HG02798 (cell line): ENCODE results near the gene FAM8A1.

Experiments used
- ATAC-seq: cut with Tn5 transposase; IDR thresholded peaks from one replicate; pipeline ENCODE4 v1.9.1; 2021; ENCODE audit warnings: mild to moderate bottlenecking; ENCODE audit not compliant: unreplicated experiment, poor library complexity

The FAM8A1 gene

DNA sequence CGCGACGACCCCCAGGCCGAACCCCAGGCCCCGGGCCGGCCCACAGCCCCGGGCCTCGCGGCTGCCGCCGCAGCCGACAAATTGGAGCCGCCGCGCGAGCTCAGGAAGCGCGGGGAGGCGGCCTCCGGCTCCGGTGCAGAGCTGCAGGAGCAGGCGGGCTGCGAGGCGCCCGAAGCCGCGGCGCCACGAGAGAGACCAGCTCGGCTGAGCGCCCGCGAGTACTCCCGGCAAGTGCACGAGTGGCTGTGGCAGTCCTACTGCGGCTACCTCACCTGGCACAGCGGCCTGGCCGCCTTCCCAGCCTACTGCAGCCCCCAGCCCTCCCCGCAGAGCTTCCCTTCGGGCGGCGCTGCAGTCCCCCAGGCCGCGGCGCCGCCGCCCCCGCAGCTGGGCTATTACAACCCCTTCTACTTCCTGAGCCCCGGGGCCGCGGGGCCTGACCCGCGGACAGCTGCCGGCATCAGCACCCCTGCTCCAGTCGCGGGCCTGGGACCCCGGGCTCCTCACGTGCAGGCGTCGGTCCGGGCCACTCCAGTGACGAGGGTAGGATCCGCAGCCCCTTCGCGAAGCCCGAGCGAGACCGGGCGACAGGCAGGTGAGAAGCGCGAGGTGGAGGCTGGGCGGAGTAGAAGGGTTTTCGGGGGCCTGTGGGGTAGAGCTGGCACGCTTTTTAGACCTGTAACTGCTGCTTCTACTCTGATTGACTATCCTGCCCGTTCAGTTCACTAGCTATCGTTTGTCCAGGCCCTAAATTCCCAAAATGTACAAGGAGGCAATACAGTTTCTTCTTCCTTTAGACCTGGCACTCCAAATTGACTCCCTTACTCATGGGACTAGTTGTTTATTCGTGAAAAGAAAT lies 654 bp downstream of the FAM8A1 start:
- peak; percentile 58 for ATAC-seq

DNA sequence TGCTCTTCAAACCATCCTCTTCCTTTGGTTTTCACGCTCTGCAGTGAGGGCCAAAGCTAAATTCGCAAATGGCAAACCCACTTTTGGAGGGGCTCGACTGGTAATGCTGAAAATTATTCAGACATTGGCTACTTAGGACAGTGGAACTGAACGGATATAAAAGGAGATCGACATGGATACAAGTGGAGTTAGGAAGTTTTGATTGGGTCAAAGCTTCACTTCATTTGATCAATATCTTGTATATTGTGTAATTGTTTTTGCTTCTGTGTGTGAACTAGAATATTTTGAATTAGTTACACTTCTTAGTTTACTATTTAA lies 1.2 kb downstream of the FAM8A1 start:
- ATAC-seq: no peak

DNA sequence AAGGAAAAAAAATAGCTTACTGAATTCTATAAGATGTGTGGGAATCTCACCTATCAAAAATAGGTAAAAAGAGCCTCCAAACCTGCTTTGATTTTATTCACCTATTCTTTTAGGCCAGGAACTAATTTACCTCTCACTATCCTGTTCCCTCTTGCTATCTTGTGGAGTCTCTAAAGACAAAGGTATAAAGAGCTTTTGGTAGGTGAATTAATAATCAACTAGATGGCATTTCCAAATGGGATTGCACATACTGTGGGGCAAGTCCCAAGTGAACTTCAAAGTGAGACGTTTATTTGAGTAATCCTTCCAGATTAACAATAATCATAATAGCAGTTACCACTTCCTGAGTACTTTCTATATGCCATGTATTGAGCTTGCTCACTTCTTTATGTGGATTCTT lies 2.8 kb downstream of the FAM8A1 start:
- ATAC-seq: no peak

DNA sequence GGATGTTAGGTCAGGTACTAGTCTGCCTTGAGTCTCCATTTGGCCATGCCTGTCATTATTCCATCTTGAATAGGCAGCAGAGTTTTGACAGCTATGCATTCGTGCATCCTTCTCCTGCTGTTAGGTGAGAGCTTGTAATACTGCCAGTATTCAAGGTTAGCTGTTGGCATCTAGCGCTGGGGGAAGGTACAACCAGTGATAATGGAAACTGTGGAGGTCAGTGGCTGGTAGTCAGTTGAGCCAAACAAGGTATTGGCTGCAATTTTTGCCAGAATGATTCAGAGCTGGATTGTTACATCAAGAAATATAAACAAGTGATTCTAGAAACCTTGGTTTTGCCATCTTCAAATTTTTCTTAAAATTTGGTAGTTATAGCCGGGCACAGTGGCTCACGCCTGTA lies 6.5 kb downstream of the FAM8A1 start:
- ATAC-seq: no peak

DNA sequence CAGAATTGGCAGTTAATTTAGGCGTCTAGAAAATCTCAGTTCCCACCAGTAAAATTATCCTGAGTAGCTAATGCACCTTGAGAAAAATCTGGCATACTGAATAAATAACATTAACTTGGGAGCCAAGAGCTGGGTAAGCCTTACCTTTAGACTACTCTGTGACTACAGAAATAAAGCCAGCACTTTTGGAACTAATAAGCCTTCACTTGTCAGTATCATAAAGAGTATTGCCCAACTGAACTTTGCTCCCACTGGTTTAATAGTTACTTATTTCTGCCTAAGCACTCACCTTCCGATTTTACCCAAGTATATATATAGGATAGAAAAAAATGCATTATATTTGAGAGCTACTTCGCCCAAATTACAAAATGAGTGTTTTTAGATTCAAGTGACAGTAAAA lies 10.7 kb downstream of the FAM8A1 start:
- ATAC-seq: no peak

DNA sequence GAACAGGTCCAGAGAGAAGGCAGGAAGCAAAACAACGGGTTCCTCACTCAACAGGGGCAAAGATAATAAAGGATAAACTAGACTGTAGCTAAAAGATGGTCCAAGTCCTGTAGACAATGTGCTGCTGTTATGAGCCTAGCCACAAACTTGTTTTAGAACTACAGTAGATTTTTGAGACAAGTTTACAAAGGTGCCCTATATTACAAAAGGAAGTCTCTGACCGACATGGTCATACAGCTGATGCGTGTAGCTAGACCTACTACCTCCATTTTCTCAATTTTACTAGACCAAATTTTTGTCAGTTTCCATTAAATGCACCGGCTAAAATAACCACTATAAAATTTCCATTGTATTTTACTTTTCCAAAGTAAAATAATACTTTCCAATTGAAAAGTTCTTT lies 11.9 kb downstream of the FAM8A1 start:
- ATAC-seq: no peak

DNA sequence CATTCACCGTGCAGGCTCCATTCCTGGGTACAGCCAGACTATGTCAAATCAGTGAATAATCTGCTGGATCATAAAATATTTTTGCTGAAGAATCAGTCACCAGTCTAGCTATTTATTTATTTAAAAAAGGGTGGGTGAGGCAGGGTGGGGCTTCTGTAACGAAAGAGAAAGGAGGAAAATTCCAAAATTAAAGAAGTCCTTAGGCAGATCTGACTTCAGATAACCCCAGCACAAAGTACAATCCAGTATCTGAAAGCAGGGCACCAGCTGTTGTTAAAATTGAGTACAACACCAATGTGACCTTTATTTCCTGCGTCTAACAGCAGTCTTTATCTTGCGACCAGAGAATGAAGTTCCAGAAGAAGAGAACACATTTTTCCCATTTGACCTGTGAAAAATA lies 15.7 kb downstream of the FAM8A1 start:
- no peak for ATAC-seq

DNA sequence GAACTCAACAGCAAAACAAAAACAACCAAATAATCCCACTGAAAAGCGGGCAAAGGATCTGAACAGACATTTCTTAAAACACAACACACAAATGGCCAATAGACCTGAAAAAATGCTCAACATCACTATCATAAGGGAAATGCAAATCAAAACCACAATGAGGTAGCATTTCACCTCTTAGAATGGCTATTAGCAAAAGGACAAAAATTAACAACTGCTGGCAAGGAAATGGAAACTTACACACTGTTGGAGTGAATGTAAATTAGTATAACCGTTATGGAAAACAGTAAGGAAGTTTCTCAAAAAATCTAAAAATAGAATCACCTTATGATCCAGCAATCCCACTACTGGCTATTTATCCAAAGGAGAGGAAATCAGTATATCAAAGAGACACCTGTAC lies 20.9 kb downstream of the FAM8A1 start:
- peak; percentile 81 for ATAC-seq

DNA sequence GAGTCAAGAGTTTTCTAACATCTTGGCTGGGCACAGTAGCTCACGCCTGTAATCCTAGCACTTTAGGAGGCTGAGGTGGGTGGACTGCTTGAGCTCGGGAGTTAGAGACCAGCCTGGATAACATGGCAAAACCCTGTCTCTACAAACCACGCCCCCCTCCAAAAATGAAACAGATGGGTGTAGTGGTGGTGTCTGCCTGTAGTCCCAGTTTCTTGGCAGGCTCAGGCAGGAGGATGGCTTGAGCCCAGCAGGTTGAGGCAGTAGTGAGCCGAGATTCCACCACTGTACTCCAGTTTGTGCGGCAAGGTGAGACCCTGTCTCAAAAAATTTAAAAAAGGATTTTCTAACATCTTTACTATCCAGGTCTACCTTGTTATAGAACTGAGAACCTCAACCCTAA lies 22.0 kb downstream of the FAM8A1 start:
- no peak for ATAC-seq

DNA sequence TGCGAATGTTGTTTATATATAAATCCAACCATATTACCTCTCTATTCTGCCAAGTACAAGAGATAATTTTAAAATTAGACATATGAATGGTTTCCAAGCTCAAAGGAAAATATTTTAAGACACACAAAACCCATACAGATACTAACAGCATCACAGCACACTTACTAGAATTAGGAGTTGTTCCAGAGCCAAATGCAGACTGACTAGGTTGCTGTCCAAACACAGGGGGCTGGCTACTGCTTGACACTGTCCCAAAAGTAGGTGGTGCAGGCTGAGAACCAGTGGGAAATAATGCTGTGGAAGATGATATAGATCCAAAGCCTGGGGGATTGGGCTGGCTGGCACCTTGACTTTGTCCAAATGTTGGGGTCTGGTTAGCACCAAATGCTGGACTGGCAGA lies 24.3 kb downstream of the FAM8A1 start:
- no peak for ATAC-seq

DNA sequence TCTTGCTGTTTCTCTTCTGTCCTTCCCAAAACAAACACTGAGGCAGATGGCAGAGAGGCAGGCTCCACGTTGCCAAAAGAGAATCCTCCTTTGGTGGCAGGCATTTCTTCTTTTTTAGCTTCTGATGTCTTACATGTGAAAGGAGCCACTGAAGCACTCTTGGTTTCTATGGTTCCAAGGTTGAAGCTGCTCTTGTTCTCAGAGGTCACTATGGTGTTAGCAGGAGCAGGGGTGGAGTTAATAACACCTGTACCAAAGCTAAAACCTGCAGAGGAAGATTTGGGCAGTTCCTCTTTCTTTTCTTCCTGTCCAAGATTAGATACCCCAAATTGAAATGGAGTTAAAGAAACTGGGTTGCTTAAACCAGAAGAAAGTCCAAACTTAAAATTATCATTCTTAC lies 28.8 kb downstream of the FAM8A1 start:
- ATAC-seq: peak; percentile 85

DNA sequence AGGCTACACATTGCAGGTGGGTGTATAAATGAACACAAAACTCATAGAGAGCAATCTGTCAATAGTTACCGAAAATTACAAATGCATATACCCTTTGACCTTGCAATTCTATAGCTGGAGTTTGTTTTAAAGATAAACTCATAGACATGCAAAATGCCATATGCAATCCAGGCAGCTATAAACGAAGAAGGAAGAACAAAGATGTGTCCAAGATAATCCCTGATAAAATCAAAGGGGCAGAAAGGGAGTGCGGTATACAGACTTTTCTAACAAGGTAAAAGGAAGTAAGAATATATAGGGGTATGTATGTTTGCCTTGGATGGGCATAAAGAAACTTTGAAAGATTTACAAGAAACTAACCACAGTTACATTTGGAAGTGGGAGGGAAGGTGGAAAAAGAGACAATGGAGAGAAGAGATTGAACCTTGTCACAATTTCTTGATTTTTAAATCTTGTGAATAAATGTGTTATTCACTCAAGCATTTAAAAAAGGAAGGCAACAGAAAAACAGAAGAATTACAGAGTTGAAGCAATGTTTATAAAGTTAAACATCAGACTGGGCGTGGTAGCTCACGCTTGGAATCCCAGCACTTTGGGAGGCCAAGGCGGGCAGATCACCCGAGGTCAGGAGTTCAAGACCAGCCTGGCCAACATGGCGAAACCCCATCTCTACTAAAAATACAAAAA lies 29.9 kb downstream of the FAM8A1 start:
- no peak for ATAC-seq

DNA sequence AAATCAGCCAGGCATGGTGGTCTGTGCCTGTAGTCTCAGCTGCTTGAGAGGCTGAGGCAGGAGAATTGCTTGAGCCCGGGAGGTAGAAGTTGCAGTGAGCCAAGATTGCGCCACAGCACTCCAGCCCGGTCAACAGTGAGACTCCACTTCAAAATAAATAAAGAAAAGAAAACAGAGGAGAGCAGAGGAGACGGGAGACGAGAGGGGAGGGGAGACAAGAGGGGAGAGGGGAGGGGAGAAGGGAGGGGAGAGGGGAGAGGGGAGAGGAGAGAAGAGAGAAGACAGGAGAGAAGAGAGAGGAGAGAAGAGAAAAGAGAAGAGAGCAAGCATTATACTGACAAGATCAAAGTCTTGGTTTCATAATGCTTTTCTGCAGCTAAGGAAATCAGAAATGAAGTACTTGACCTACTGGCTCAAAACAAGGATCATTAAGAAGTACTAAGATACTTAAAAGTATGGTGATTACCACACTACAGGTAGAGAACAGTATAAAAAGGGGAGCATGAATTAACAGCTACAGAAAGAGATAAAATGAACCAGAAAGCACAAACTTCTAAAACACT lies 30.5 kb downstream of the FAM8A1 start:
- no peak for ATAC-seq

DNA sequence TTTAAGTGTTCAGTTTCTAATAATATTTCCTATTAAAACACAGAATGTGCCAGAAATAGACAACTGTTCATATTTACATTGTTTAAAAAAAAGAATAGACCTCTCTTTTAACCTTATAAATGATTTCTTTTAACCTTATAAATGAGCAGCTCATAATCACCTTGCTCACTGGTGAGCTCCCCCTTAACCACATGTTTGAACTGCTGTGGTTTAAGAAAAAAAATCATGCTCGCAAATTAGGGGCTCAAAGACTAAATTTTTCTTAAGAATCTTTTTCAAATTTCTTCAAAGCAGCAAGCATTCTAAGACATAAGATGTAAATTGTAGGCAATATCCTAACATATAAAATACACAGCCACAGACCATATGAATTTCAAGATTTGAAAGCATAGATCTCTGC lies 32.8 kb downstream of the FAM8A1 start:
- ATAC-seq: no peak

DNA sequence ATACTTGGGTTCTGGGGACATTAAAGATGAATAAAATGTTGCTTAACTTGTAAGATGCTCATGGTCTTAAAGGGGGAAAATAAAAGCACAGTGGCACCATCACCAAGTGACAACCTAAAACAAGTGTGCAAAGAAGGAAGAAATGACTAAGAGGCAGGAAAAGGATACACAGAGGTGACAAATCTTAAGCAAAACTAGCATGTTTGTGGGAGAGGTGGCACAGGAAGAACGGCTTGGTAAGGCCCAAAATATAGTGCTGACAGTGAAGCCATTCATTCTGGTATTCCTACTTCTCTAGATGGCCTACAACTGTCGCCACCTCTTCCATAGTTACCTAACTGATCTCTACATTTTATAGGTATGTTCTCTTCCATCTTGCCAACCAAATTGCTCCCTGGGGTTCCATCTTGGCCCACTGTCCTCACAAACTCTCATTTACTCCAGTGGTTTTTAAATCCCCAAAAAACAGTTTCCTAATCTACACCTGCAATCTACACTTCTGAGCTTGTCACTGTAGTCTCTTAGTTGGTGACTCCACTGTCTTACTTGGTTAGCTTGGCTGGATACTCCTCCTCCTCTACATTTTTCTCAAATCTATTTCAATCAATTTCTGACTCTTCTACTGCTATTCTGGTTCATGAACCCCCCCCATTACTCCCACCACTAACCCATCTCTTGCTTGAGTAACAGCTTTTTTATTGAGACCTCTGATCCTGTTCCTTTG lies 33.5 kb downstream of the FAM8A1 start:
- no peak for ATAC-seq

DNA sequence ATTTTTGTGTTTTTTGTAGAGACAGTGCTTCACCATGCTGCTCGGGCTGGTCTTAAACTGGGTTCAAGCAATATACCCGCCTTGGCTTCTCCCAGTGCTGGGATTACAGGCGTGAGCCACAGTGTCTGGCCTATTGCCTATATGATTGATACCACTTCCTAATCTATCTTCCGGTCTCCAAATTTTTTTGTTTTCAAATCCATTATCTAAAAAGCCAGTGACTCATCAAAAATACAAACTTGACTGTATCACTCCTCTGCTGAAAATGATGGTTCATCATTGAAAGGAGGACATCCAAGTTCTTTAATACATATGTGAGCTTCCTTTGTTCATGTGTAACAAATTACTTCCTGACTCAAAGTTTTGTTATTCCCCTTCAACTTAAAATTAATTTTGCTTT lies 35.5 kb downstream of the FAM8A1 start:
- ATAC-seq: no peak

DNA sequence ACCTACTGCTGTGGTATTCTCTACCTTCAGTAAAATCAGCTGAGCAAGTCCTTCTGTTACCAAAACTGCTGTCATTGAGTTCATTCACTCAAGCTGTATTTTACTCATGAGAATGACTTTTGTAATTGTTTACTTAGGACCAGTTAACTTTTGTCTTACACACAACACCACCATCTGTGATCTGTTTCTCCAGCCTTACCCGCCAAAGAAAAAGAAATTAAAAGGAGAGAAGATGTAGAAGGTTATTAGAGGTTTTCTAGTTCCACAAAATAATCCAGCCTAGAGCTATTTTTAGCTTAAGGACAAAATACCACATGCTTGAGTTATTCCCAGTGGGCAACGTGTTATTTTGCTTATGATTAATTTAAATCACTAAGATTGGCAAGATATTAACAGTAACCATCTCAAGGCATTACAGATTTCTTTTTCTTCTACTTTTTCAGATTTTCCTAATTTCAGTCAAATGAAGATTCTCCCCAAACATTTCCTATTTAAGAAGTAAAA lies 38.2 kb downstream of the FAM8A1 start:
- ATAC-seq: no peak

DNA sequence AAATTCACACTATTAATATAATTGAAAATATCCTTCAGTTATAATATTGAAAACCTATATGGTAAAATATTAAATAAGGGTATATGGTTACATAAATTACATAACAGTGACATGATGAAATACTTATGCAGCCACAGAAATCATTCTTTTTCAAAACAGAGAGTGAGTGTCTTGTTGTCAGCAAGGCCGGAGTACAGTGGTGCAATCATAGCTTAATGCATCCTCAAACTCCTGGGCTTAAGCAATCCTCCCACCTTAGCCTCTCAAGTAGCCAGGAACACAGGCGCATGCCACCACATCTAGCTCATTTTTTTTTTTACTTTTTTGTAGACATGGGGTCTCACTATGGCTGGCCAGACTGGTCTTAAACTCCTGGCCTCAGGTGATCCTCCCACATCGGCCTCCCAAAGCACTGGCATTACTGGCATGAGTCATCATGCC lies 40.4 kb downstream of the FAM8A1 start:
- no peak for ATAC-seq

DNA sequence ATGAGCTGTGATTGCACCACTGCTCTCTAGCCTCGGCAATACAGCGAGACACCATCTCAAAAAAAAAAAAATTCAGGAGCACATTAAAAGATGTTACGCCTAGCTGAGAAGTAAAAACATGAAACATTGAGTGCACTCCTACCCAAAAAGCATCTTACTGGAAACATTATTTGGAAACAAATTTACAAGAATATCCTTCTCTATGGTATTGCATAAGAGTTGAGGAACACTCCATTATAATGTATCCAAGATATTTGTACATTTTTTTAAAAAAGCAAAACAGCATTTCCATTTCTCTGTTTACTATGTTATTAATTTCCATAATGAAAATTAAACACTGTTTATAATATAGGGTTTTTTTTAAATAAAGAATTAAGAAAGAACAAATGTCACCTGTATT lies 48.6 kb downstream of the FAM8A1 start:
- ATAC-seq: no peak

DNA sequence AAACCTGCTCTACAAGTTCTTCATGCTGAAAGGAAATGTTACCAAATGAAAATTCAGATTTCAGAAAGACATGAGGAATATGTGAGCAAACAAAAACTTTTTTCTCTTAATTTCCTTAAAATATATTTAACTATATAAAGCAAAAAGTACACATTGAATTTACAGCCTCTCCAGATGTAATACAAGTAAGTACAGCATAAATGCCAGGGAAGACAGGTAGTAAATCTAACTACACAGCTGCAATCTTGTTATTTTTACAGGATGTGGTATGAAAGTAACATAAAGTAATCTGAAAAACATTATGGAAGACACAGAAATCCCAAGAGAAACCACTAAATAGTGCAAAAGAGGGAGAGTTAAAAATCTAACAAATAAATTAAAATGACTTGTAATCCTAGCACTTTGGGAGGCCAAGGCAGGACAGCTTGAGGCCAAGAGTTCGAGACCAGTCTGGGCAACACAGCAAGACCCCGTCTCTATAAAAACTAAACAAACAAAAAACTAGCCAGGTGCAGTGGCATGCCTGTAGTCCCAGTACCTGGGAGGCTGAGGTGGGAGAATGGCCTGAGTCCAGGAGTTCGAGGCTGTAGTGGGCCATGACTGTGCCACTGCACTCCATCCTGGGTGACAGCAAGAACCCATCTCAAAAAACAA lies 50.7 kb downstream of the FAM8A1 start:
- ATAC-seq: no peak
